Mammary epithelial cell (primary cell): ENCODE results near the gene S100A8.

ENCODE experiments used
- CTCF ChIP-seq, 2 donors: IDR thresholded peaks in 1 of 2; conservative IDR thresholded peaks in 1 of 2; 2 replicates each; pipeline ENCODE4 v1.5.1; 2011 to 2012; ENCODE audit warnings: inconsistent platforms in 2 of 2, low read length in 2 of 2, mild to moderate bottlenecking in 2 of 2, control low read depth in 1 of 2, low read depth in 1 of 2; ENCODE audit not compliant: insufficient read depth in 1 of 2; ENCODE audit errors: extremely low read depth in 1 of 2
- EZH2 ChIP-seq: IDR thresholded peaks from 2 replicates; pipeline ENCODE4 v1.6.1; 2012; ENCODE audit warnings: low read length, inconsistent platforms, borderline replicate concordance

- TF ChIP-seq CTCF (conservative IDR thresholded peaks at IDR 0.05 in 1 of 2, IDR thresholded peaks at IDR 0.05 in 1 of 2; ENCODE audit: extremely low read depth in 1 of 2, insufficient read depth in 1 of 2, low read depth in 1 of 2, low read length in 2 of 2) (no peak), EZH2 (no peak)
These were observed 3.1 kb downstream of the S100A8 start for GRCh38 chr1:153387785-153388184.
